ENCODE results near the gene MAGEC1. TPM values are rescaled to one million over a fixed set of nuclear protein-coding genes. Genes with fewer than 3 reads are reported as not detected.

The MAGEC1 gene
- total and polyA plus RNA-seq, 2 of the 4 experiments (the other 2 are of a cell fraction) = not detected

DNA sequence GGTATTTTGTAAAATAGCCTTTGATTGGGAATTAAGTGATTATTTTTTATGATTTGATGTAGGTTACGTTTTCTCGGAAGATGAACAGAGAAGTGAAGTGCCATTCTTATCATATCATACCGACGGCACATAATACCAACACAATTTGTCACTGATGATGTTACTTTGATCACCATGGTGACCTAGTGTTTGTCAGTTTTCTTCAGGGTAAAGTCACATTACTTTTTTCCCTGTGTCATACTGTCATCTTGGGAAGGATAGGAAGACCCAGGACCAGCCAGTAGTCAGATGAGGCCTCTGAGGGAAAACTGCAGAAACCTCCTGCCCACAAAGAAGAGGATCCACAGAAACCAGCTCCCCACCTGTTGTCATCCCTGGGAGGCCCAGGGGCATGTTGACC lies 1.3 kb upstream of the MAGEC1 start:
- Histone ChIP-seq H3K4ac (ENCODE audit: low read depth, low read length) (no peak overlapping the region), H3K9me1 (ENCODE audit: insufficient read depth, low read length) (no peaks in the 10 kb centered on the region), H3K36me3 (ENCODE audit: control insufficient read depth, insufficient read depth, low read length) (no peaks in the 10 kb centered on the region), H3K9ac (ENCODE audit: low read depth, low read length) (no peak overlapping the region), H3K4me2 (ENCODE audit: low read depth, low read length) (no peak overlapping the region), H2BK15ac (ENCODE audit: low read depth, low read length) (no peak overlapping the region), H3K23ac (ENCODE audit: low read depth, low read length) (no peak overlapping the region), H4K5ac (ENCODE audit: low read depth, low read length) (no peak overlapping the region), H2AK9ac (replicated peaks; ENCODE audit: low read depth, low read length, poor library complexity) (no peak overlapping the region), H3K27ac (ENCODE audit: insufficient read depth, low read length) (no peak overlapping the region), H2AFZ (replicated peaks; ENCODE audit: low read length, poor library complexity) (no peak overlapping the region), H3K14ac (replicated peaks; ENCODE audit: low read depth, low read length) (no peak overlapping the region), H3K18ac (ENCODE audit: low read depth, low read length) (no peak overlapping the region), H3K79me1 (ENCODE audit: low read depth in 1 of 2, low read length in 2 of 2) (no peaks in the 10 kb centered on the region), H4K8ac (ENCODE audit: low read depth in 2 of 2, low read length in 2 of 2) (no peak overlapping the region), H3K9me3 (ENCODE audit: control insufficient read depth, insufficient read depth, low read length) (peaks cover 6% of the 10 kb centered on the region; the same call in 1 of the 2 replicates), H3K4me3 (ENCODE audit: insufficient read depth, low read depth, low read length) (no peak overlapping the region), H2BK20ac (ENCODE audit: low read depth, low read length) (no peak overlapping the region), H4K91ac (ENCODE audit: insufficient read depth, low read depth, low read length) (no peak overlapping the region), H3K4me1 (ENCODE audit: control insufficient read depth, insufficient read depth, low read length) (no peaks in the 10 kb centered on the region), H3K27me3 (ENCODE audit: control insufficient read depth, insufficient read depth, low read length) (no peaks in the 10 kb centered on the region), H2BK5ac (ENCODE audit: low read depth, low read length, poor library complexity, severe bottlenecking) (no peak overlapping the region), H2BK120ac (ENCODE audit: low read depth, low read length) (no peak overlapping the region), H3K56ac (ENCODE audit: extremely low read depth, insufficient read depth, low read length) (no peak overlapping the region), H2AK5ac (ENCODE audit: low read depth, low read length) (no peak overlapping the region), H4K20me1 (ENCODE audit: insufficient read depth, low read length) (no peaks in the 10 kb centered on the region)
- no peak for ATAC-seq (ENCODE audit: low read depth)
- in situ Hi-C loops (cut with MboI; ENCODE audit: low sequenced_read_pairs) (no loop called here), dilution Hi-C loops (cut with HindIII; ENCODE audit: low sequenced_read_pairs, unreplicated experiment) (no loop called here), intact Hi-C loops (cut with micrococcal nuclease) (no loop called here)
- no peak for DNase-seq
- CTCF ChIA-PET = no interaction called here
- TF ChIP-seq RFX5 (IDR thresholded peaks at IDR 0.05; ENCODE audit: low read depth, low read length) (no peak), RAD21 (IDR thresholded peaks at IDR 0.05; ENCODE audit: low read length) (no peak), MAZ (IDR thresholded peaks at IDR 0.05; ENCODE audit: borderline replicate concordance, low read depth, low read length) (no peak), CHD1 (IDR thresholded peaks at IDR 0.05; ENCODE audit: low read depth, low read length) (no peak), FOS (IDR thresholded peaks at IDR 0.05; ENCODE audit: low read depth, low read length) (no peak), SMC3 (IDR thresholded peaks at IDR 0.05; ENCODE audit: low read depth, low read length) (no peak), CTCF (conservative IDR thresholded peaks at IDR 0.05; ENCODE audit: low read depth, low read length) (no peak), POLR2A (IDR thresholded peaks at IDR 0.05; ENCODE audit: low read depth, low read length) (no peak), MAFK (IDR thresholded peaks at IDR 0.05; ENCODE audit: low read depth, low read length) (no peak), CEBPB (IDR thresholded peaks at IDR 0.05; ENCODE audit: low read depth, low read length) (no peak), NFE2L2 (IDR thresholded peaks at IDR 0.05; ENCODE audit: low read depth, low read length) (no peak), RCOR1 (IDR thresholded peaks at IDR 0.05; ENCODE audit: insufficient replicate concordance, low read length) (no peak), MXI1 (IDR thresholded peaks at IDR 0.05; ENCODE audit: borderline replicate concordance, low read depth, low read length) (no peak), BHLHE40 (IDR thresholded peaks at IDR 0.05; ENCODE audit: low read depth, low read length) (no peak)
- TF ChIP-seq, protein P1, sequence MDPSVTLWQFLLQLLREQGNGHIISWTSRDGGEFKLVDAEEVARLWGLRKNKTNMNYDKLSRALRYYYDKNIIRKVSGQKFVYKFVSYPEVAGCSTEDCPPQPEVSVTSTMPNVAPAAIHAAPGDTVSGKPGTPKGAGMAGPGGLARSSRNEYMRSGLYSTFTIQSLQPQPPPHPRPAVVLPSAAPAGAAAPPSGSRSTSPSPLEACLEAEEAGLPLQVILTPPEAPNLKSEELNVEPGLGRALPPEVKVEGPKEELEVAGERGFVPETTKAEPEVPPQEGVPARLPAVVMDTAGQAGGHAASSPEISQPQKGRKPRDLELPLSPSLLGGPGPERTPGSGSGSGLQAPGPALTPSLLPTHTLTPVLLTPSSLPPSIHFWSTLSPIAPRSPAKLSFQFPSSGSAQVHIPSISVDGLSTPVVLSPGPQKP (IDR thresholded peaks at IDR 0.05; ENCODE audit: borderline replicate concordance, low read depth, low read length) = no peak
- TF ChIP-seq, protein P2, sequence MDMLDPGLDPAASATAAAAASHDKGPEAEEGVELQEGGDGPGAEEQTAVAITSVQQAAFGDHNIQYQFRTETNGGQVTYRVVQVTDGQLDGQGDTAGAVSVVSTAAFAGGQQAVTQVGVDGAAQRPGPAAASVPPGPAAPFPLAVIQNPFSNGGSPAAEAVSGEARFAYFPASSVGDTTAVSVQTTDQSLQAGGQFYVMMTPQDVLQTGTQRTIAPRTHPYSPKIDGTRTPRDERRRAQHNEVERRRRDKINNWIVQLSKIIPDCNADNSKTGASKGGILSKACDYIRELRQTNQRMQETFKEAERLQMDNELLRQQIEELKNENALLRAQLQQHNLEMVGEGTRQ (IDR thresholded peaks at IDR 0.05; ENCODE audit: low read depth, low read length) = no peak
- 80% methylated on average over 1 of the region's 4 CpGs; no CpG with 5 or more reads in 1 of the 2 experiments for WGBS, 2 experiments (ENCODE audit: extremely low coverage in 2 of 2, insufficient read length in 1 of 2)
- BruUV-seq (replicated peaks) = no TSS peak
- POLR2A ChIA-PET (ENCODE audit: unreplicated experiment) = no interaction called here

Data from IMR-90 (cell line).